CD4-positive, alpha-beta T cell (primary cell): ENCODE data around the gene PITX3. TPM values are rescaled to one million over a fixed set of nuclear protein-coding genes. Genes with fewer than 3 reads are reported as not detected.

ENCODE experiments used
- ATAC-seq: fragments of 200-7000 bp; cut with Tn5 transposase; one replicate; pipeline ENCODE4 v1.10.0; 2022; ENCODE audit warnings: mild to moderate bottlenecking; ENCODE audit not compliant: poor library complexity
- CTCF ChIA-PET: fragments of 350-600 bp; sonication (Branson Sonifier 250); formaldehyde crosslinking; loops from one replicate; lab custom pipeline; 2021; ENCODE audit warnings: antibody characterized with exemption, inconsistent platforms; lab: Charles Lee
- POLR2A ChIA-PET: fragments of 350-600 bp; sonication (Branson Sonifier 250); formaldehyde crosslinking; loops from one replicate; lab custom pipeline; 2021; ENCODE audit warnings: antibody characterized with exemption, inconsistent platforms; lab: Charles Lee
- DNase-seq, 14 experiments: peaks; one replicate each; pipeline ENCODE4 v3.0.0-alpha.2; 2013 to 2020; ENCODE audit warnings: mixed read lengths in 2 of 14
- H3K27ac ChIP-seq, 2 donors: one replicate each; pipeline versions ENCODE4 v1.5.1 to v1.7.0; 2013; ENCODE audit warnings: low read length in 2 of 2, low read depth in 1 of 2, mild to moderate bottlenecking in 1 of 2
- H3K27me3 ChIP-seq, 2 experiments: 1 replicate in 1 of 2; 2 replicates in 1 of 2; pipeline versions ENCODE4 v1.6.1 to v1.7.0; 2013; ENCODE audit warnings: low read length in 2 of 2, control low read depth in 1 of 2, mild to moderate bottlenecking in 1 of 2, moderate library complexity in 1 of 2; ENCODE audit not compliant: insufficient read depth in 2 of 2, control insufficient read depth in 1 of 2
- H3K36me3 ChIP-seq: one replicate; pipeline ENCODE4 v1.6.1; 2013; ENCODE audit warnings: low read length, control low read depth; ENCODE audit not compliant: insufficient read depth
- H3K4me1 ChIP-seq: one replicate; pipeline ENCODE4 v1.6.1; 2013; ENCODE audit warnings: low read length, control low read depth; ENCODE audit not compliant: insufficient read depth
- H3K4me3 ChIP-seq: one replicate; pipeline ENCODE4 v1.5.1; 2013; ENCODE audit warnings: mild to moderate bottlenecking, low read length, moderate library complexity
- H3K9me3 ChIP-seq, 2 experiments: 1 replicate in 1 of 2; 2 replicates in 1 of 2; pipeline versions ENCODE4 v1.6.1 to v1.7.0; 2013; ENCODE audit warnings: low read length in 2 of 2, mild to moderate bottlenecking in 2 of 2, control low read depth in 1 of 2, moderate library complexity in 1 of 2; ENCODE audit not compliant: control insufficient read depth in 1 of 2, insufficient read depth in 1 of 2
- H3K27ac Mint-ChIP-seq: one replicate; pipeline ENCODE4 v1.8.0; 2020; ENCODE audit warnings: mixed read lengths
- H3K27me3 Mint-ChIP-seq: one replicate; pipeline ENCODE4 v1.8.0; 2021; ENCODE audit warnings: mixed read lengths
- H3K36me3 Mint-ChIP-seq: one replicate; pipeline ENCODE4 v1.8.0; 2021; ENCODE audit warnings: low read depth, mixed read lengths
- H3K4me1 Mint-ChIP-seq: one replicate; pipeline ENCODE4 v1.8.0; 2021; ENCODE audit warnings: low read depth, mixed read lengths
- H3K4me3 Mint-ChIP-seq: one replicate; pipeline ENCODE4 v1.8.0; 2020; ENCODE audit warnings: mild to moderate bottlenecking, mixed read lengths
- H3K9me3 Mint-ChIP-seq: one replicate; pipeline ENCODE4 v1.8.0; 2020; ENCODE audit warnings: mixed read lengths
- intact Hi-C, 2 experiments: fragments of 100-400 bp; cut with DNase I in 1 of 2; cut with micrococcal nuclease in 1 of 2; formaldehyde crosslinking; loops; one replicate each; pipeline versions ENCODE4 v1.15.1 to v1.9.0; 2023 to 2025; cut with DNase I, micrococcal nuclease
- total RNA-seq, 174 experiments: library from RNA in 2 of 174; stranded (reverse) in 2 of 174; gene quantifications; one replicate each; pipeline ENCODE4 v1.2.3 and lab custom pipeline; 2021 to 2026
- TF ChIP-seq, protein P1 (sequence below): fragments of 200-600 bp; IDR thresholded peaks from one replicate; pipeline ENCODE4 v1.8.0; 2022; ENCODE audit warnings: antibody characterized with exemption, mild to moderate bottlenecking

PITX3 gene
- total RNA-seq, 2 experiments from 2014 or later, result not detected

DNA sequence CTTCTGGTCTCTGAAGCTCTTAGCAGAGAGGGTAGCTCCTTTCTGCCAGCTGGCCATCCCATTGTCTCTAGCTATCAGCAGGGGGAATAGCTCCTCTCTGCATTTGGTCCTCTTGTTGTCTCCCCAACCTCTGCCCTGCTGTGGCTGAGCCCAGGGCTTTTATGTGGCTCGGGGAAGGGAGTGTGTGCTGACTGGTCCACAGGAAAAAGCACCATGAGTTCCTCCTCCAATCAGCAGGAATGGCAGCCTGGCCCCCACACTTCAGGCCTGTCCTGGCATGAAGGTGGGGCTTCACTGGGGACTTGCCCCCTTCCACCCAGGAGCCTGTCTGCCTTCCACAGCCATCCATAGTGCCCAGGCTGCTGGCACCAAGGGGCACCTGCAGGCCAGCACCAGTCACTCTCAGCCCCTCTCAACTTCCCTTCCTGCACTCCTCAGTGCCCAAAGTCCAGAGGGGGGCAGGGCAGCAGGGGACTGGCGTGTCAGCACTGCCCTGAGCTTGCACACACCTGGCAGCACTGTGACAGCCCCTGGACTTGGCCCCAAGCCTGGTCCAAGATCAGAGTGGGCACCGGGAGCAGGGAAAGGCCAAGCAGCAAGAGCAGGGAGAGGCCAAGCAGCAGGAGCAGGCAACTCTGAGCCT lies 52.9 kb downstream of the PITX3 start:
- no peaks in the 10 kb centered on the region for H3K27me3 ChIP-seq
- H3K4me3 Mint-ChIP-seq, result no peak overlapping the region
- H3K36me3 ChIP-seq, result no peaks in the 10 kb centered on the region
- H3K4me3 ChIP-seq, result no peak overlapping the region
- peaks cover 18% of the 10 kb centered on the region for H3K4me1 ChIP-seq
- ATAC-seq, result no peak
- ChIA-PET CTCF (interaction anchor here (0.7 to 1.6 kb wide), 2 partner anchors 19 to 570 kb away, joined by 3 to 4 read pairs; no protein-coding TSS in a partner anchor), POLR2A (interaction anchor here (1.1 to 1.3 kb wide), 2 partner anchors 19 to 43 kb away, joined by 3 to 5 read pairs; no protein-coding TSS in a partner anchor)
- no peaks in the 10 kb centered on the region for H3K36me3 Mint-ChIP-seq
- no peak overlapping the region for H3K27ac ChIP-seq
- H3K4me1 Mint-ChIP-seq, result peaks cover 15% of the 10 kb centered on the region
- DNase-seq, result peak in 1 of 14 experiments; percentile 15
- peaks cover 4% of the 10 kb centered on the region for H3K9me3 Mint-ChIP-seq
- TF ChIP-seq, protein P1, sequence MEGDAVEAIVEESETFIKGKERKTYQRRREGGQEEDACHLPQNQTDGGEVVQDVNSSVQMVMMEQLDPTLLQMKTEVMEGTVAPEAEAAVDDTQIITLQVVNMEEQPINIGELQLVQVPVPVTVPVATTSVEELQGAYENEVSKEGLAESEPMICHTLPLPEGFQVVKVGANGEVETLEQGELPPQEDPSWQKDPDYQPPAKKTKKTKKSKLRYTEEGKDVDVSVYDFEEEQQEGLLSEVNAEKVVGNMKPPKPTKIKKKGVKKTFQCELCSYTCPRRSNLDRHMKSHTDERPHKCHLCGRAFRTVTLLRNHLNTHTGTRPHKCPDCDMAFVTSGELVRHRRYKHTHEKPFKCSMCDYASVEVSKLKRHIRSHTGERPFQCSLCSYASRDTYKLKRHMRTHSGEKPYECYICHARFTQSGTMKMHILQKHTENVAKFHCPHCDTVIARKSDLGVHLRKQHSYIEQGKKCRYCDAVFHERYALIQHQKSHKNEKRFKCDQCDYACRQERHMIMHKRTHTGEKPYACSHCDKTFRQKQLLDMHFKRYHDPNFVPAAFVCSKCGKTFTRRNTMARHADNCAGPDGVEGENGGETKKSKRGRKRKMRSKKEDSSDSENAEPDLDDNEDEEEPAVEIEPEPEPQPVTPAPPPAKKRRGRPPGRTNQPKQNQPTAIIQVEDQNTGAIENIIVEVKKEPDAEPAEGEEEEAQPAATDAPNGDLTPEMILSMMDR, result no peak
- no peak overlapping the region for H3K27ac Mint-ChIP-seq
- intact Hi-C loops, result no loop called here
- no peaks in the 10 kb centered on the region for H3K27me3 Mint-ChIP-seq
- H3K9me3 ChIP-seq, result peaks cover 0 to 17% of the 10 kb centered on the region in 2 experiments

DNA sequence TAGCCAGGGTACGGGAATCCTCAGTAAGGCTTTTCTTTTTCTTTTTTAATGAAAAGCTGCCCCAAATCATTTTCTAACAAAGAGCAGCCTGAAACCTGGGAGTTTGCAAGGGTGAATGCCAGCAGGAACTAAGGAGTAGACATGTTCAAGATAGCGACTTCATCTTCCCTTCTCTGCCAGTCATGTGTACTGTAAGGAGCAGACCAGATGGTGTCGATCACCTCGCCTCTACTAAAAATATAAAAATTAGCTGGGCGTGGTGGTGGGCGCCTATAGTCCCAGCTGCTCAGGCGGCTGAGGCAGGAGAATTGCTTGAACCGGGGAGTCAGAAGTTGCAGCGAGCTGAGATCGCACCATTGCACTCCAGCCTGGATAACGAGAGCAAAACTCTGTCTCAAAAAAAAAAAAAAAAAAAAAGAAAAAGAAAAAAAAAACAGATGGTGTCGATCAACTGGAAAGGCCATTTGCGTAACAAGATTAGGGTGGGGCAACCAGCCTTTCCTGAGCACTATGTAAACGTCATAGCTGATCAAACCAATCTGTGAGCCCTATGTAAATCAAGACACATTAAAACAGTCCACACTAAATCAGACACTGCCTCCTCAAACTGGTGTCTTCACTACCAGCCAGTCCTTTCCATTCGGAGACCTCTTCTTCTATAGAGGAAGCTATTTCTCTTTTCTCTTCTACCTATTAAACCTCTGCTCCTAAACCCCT lies 55.3 kb downstream of the PITX3 start:
- Mint-ChIP-seq H3K36me3 (no peaks in the 10 kb centered on the region), H3K9me3 (no peaks in the 10 kb centered on the region), H3K4me1 (peaks cover 15% of the 10 kb centered on the region), H3K4me3 (no peak overlapping the region), H3K27me3 (no peaks in the 10 kb centered on the region), H3K27ac (no peak overlapping the region)
- Histone ChIP-seq H3K27ac (no peak overlapping the region), H3K27me3 (no peaks in the 10 kb centered on the region), H3K4me1 (peaks cover 18% of the 10 kb centered on the region), H3K9me3 (peaks cover 0 to 9% of the 10 kb centered on the region in 2 experiments), H3K36me3 (no peaks in the 10 kb centered on the region), H3K4me3 (no peak overlapping the region)
- intact Hi-C loops, result no loop called here
- ChIA-PET POLR2A (interaction anchor here (0.6 kb wide), 1 partner anchor 502 kb away, joined by 3 read pairs; no protein-coding TSS in a partner anchor), CTCF (interaction anchor here (2.9 kb wide), 1 partner anchor 17 kb away, joined by 9 read pairs; no protein-coding TSS in a partner anchor)
- TF ChIP-seq, protein P1, result no peak
- ATAC-seq, result no peak
- no peak for DNase-seq

DNA sequence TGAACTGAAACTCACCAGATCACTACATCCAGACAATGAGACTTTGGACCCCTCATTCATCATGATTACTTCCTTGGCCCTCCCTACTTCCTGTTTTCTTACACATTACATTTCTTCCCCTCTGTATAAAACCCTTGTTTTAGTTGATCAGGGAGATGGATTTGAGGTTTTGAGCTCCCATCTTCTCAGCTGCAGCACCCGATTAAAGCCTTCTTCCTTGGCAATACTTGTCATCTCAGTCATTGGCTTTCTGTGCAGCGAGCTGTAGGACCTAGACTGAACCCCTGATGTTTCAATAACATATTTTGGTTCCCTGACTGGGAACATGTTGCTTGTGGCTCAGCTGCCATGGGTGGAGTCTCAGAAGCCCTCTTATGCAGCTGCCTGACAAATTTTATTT lies 56.0 kb downstream of the PITX3 start:
- Mint-ChIP-seq H3K4me3 (no peak overlapping the region), H3K36me3 (no peaks in the 10 kb centered on the region), H3K27ac (no peak overlapping the region), H3K27me3 (no peaks in the 10 kb centered on the region), H3K4me1 (peaks cover 15% of the 10 kb centered on the region), H3K9me3 (no peaks in the 10 kb centered on the region)
- peaks cover 0 to 2% of the 10 kb centered on the region in 2 experiments for H3K9me3 ChIP-seq
- DNase-seq (no peak), ATAC-seq (no peak)
- intact Hi-C loops, result no loop called here
- CTCF ChIA-PET, result interaction anchor here (2.9 kb wide), 1 partner anchor 16 kb away, joined by 9 read pairs; no protein-coding TSS in a partner anchor
- POLR2A ChIA-PET, result no interaction called here
- peaks cover 18% of the 10 kb centered on the region for H3K4me1 ChIP-seq
- no peaks in the 10 kb centered on the region for H3K36me3 ChIP-seq
- TF ChIP-seq, protein P1, result no peak
- H3K27me3 ChIP-seq, result no peaks in the 10 kb centered on the region
- no peak overlapping the region for H3K4me3 ChIP-seq
- no peak overlapping the region for H3K27ac ChIP-seq
